GM12878 (cell line): ENCODE results near the gene RNLS. TPM values are rescaled to one million over a fixed set of nuclear protein-coding genes. Genes with fewer than 3 reads are reported as not detected.

ENCODE experiments used
- ATAC-seq: fragments of 200-7000 bp; cut with Tn5 transposase; 3 replicates; pipeline ENCODE4 v1.9.1; 2020; ENCODE audit warnings: mild to moderate bottlenecking, moderate library complexity
- BruUV-seq: library from RNA; stranded (reverse); fragments of 400-500 nt; replicated peaks from 2 replicates; lab custom pipeline; 2021; lab: Mats Ljungman, UMichigan
- CTCF ChIA-PET: fragments of 300-600 bp; sonication (Branson Sonifier 250); formaldehyde crosslinking; extraction: SDS; loops from one replicate; lab custom pipeline; 2021; ENCODE audit warnings: inconsistent platforms; lab: Yijun Ruan, JAX
- POLR2A ChIA-PET: fragments of 350-600 bp; formaldehyde crosslinking; extraction: SDS; loops from one replicate; lab custom pipeline; 2021; ENCODE audit warnings: inconsistent platforms; lab: Charles Lee
- RAD21 ChIA-PET: fragments of 300-600 bp; sonication (Branson Sonifier 250); formaldehyde crosslinking; loops from one replicate; lab custom pipeline; 2023; ENCODE audit warnings: antibody characterized with exemption; ENCODE audit not compliant: unreplicated experiment; lab: Charles Lee
- SMC1A ChIA-PET: fragments of 300-600 bp; sonication (Branson Sonifier 250); formaldehyde crosslinking; loops from one replicate; lab custom pipeline; 2023; ENCODE audit not compliant: unreplicated experiment, uncharacterized antibody; lab: Charles Lee
- DNase-seq: peaks from one replicate; pipeline ENCODE4 v3.0.0-alpha.2; 2011; ENCODE audit warnings: low read depth, low spot score
- FAIRE-seq: peaks from 3 replicates; lab custom pipeline; 2011; peaks lifted over from hg19 to GRCh38; lab: Jason Lieb, UNC
- H2AFZ ChIP-seq: 2 replicates; pipeline ENCODE4 v1.6.0; 2011; ENCODE audit warnings: low read depth, low read length, control low read depth; ENCODE audit not compliant: control insufficient read depth
- H3K27ac ChIP-seq: 2 replicates; pipeline ENCODE4 v1.5.1; 2011; ENCODE audit warnings: control low read depth; ENCODE audit not compliant: control insufficient read depth, insufficient read depth
- H3K27me3 ChIP-seq, 2 experiments: replicated peaks in 1 of 2; 2 replicates each; pipeline versions ENCODE4 v1.6.0 to v1.6.1; 2011; ENCODE audit warnings: low read length in 1 of 2; ENCODE audit not compliant: control insufficient read depth in 2 of 2, insufficient read depth in 2 of 2
- H3K36me3 ChIP-seq, 2 experiments: 2 replicates each; pipeline ENCODE4 v1.5.1; 2011; ENCODE audit warnings: low read length in 1 of 2; ENCODE audit not compliant: control insufficient read depth in 2 of 2, insufficient read depth in 2 of 2
- H3K4me1 ChIP-seq: 2 replicates; pipeline ENCODE4 v1.6.1; 2011; ENCODE audit warnings: mild to moderate bottlenecking, low read length, moderate library complexity, mixed read lengths; ENCODE audit not compliant: control insufficient read depth, insufficient read depth
- H3K4me2 ChIP-seq: 2 replicates; pipeline ENCODE4 v1.6.0; 2011; ENCODE audit warnings: control low read depth; ENCODE audit not compliant: control insufficient read depth, insufficient read depth
- H3K4me3 ChIP-seq: fragments of 200-600 bp; sonication (generic); 2 replicates; pipeline ENCODE4 v1.5.1; 2016
- H3K79me2 ChIP-seq: 2 replicates; pipeline ENCODE4 v1.6.0; 2011; ENCODE audit warnings: low read length; ENCODE audit not compliant: control insufficient read depth, insufficient read depth
- H3K9ac ChIP-seq: 2 replicates; pipeline ENCODE4 v1.8.0; 2011; ENCODE audit warnings: low read length, control low read depth, mixed read lengths; ENCODE audit not compliant: control insufficient read depth, insufficient read depth
- H3K9me3 ChIP-seq: replicated peaks from 3 replicates; pipeline ENCODE4 v1.5.1; 2011; ENCODE audit warnings: mild to moderate bottlenecking, low read length; ENCODE audit not compliant: control insufficient read depth, insufficient read depth
- H4K20me1 ChIP-seq: 2 replicates; pipeline ENCODE4 v1.6.0; 2011; ENCODE audit not compliant: control insufficient read depth, insufficient read depth
- CEBPB ChIP-seq, 2 experiments: fragments of 150-350 bp in 1 of 2; IDR thresholded peaks; 2 replicates each; pipeline ENCODE4 v1.6.1; 2012 to 2014; ENCODE audit warnings: low read depth in 2 of 2, low read length in 2 of 2, borderline replicate concordance in 1 of 2, inconsistent platforms in 1 of 2
- CHD2 ChIP-seq: IDR thresholded peaks from 2 replicates; pipeline ENCODE4 v1.6.1; 2011; ENCODE audit warnings: low read depth, low read length, improper control_type of control experiment, borderline replicate concordance
- IKZF1 ChIP-seq: fragments of 450-650 bp; conservative IDR thresholded peaks from 2 replicates; pipeline ENCODE4 v1.6.1; 2017; ENCODE audit warnings: antibody characterized with exemption, mild to moderate bottlenecking
- POLR2AphosphoS5 ChIP-seq: IDR thresholded peaks from 2 replicates; pipeline ENCODE4 v1.6.1; 2011; ENCODE audit warnings: mild to moderate bottlenecking, low read length, inconsistent platforms
- SMC3 ChIP-seq: IDR thresholded peaks from 2 replicates; pipeline ENCODE4 v1.6.1; 2011; ENCODE audit warnings: low read length, improper control_type of control experiment, borderline replicate concordance
- ZBTB40 ChIP-seq: fragments of 450-650 bp; IDR thresholded peaks from 2 replicates; pipeline ENCODE4 v1.6.1; 2016; ENCODE audit warnings: mild to moderate bottlenecking, moderate library complexity, borderline replicate concordance
- ZSCAN29 ChIP-seq: fragments of 450-650 bp; IDR thresholded peaks from 2 replicates; pipeline ENCODE4 v1.6.1; 2017; ENCODE audit warnings: mild to moderate bottlenecking, moderate library complexity
- WGBS: methylation state at CpG from one replicate; pipeline ENCODE4 v1.1.6; 2016; ENCODE audit warnings: low lambda C conversion rate; ENCODE audit not compliant: insufficient replicate concordance, insufficient coverage; ENCODE audit errors: missing lambda C conversion rate; 5-methylcytosine and 5-hydroxymethylcytosine counted together
- in situ Hi-C: fragments of 300-500 bp; cut with MboI; formaldehyde crosslinking; loops from 9 replicates; pipeline ENCODE4 v1.14.3; 2018; ENCODE audit warnings: mixed read lengths
- intact Hi-C: fragments of 100-400 bp; cut with micrococcal nuclease; formaldehyde crosslinking; loops from one replicate; pipeline ENCODE4 v1.14.2; 2022; ENCODE audit not compliant: unreplicated experiment
- polyA plus RNA-seq, 11 experiments: library from polyadenylated mRNA; depleted of rRNA in 4 of 11; unstranded in 6 of 11; stranded (reverse) in 5 of 11; fragments of >200 nt; fragmentation: Nextera tagmentation in 4 of 11; fragmentation: Illumina TruSeq in 1 of 11; extraction: Ambion mirVana in 4 of 11; extraction: Trizol in 1 of 11; gene quantifications; 1 replicate in 1 of 11; 2 replicates in 10 of 11; pipeline versions ENCODE4 v1.2.1 to v1.2.3, GENCODE V29; 2011 to 2016; ENCODE audit warnings: inconsistent platforms in 2 of 11, missing spikeins in 2 of 11, low read depth in 1 of 11
- total RNA-seq, 4 experiments: library from RNA; depleted of rRNA in 3 of 4; stranded (reverse); fragments of >200 nt in 3 of 4; fragmentation: Illumina TruSeq in 1 of 4; extraction: Trizol in 1 of 4; gene quantifications; 2 replicates each; pipeline versions ENCODE4 v1.2.1 to v1.2.3, GENCODE V29; 2013 to 2021

Gene RNLS
- total and polyA plus RNA-seq, 10 of the 15 experiments (the other 5 are each of a cell fraction or from before 2014, with no cell fraction given): 3.4 to 6.7 (median 4.6) TPM

- CTCF ChIA-PET: no interaction called here
- no peak overlapping the region for H3K27ac ChIP-seq
- RAD21 ChIA-PET: no interaction called here
- no peak overlapping the region for H3K9ac ChIP-seq
- intact Hi-C loops: no loop called here
- H2AFZ ChIP-seq: no peak overlapping the region
- TF ChIP-seq CEBPB (IDR thresholded peaks at IDR 0.05; ENCODE audit: borderline replicate concordance in 1 of 2, low read depth in 2 of 2, low read length in 2 of 2) (no peak), CHD2 (no peak), POLR2AphosphoS5 (no peak), SMC3 (no peak), ZBTB40 (no peak), ZSCAN29 (no peak), IKZF1 (no peak)
- TF ChIP-seq, all 136 proteins: peak for 0
- Histone ChIP-seq H3K4me2 (no peak overlapping the region), H3K27me3 (no peaks in the 10 kb centered on the region), H3K79me2 (no peaks in the 10 kb centered on the region), H3K4me3 (no peak overlapping the region), H3K9me3 (no peaks in the 10 kb centered on the region), H4K20me1 (no peaks in the 10 kb centered on the region), H3K4me1 (no peaks in the 10 kb centered on the region), H3K36me3 (no peaks in the 10 kb centered on the region)
- POLR2A ChIA-PET: no interaction called here
- BruUV-seq: no TSS peak
- SMC1A ChIA-PET: interaction anchor here (1.2 kb wide), 1 partner anchor 61 kb away, joined by 3 read pairs; no protein-coding TSS in a partner anchor
- no peak for DNase-seq
- in situ Hi-C loops: no loop called here
- 95% methylated on average over 1 of the region's 1 CpG for WGBS
- no peak for ATAC-seq
- FAIRE-seq: no peak
Observed at GRCh38 chr10:88428976-88429375, 154.1 kb downstream of the RNLS start.
